ENCODE results near the gene PNMT. TPM values are rescaled to one million over a fixed set of nuclear protein-coding genes. Genes with fewer than 3 reads are reported as not detected.

The PNMT gene
- total and polyA plus RNA-seq, 2 of the 13 experiments (the other 11 are each of a cell fraction or from before 2014, with no cell fraction given) = 0.25 TPM; not detected in 1

DNA sequence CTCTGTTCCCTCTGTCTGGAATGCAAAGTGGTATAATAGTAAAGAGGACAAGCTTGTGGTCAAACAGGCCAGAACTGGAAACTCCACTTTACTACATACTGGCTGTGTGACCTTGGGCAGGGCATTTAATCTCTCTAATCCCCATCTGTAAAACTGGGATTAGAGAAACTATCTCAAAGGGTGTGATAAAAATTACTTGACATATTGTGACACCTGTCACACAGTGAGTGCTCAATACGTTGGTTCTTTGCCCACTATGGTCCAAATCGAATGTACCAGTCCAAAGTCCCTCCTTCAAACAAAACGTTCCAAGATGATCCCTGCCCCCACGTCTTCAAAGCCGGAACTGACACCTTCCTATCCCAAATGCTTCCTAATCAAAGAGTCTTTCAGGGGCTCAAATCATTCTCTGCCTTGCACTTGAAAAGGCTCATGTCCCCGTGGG lies 18.9 kb downstream of the PNMT start (continued):
- TF ChIP-seq, protein P1, sequence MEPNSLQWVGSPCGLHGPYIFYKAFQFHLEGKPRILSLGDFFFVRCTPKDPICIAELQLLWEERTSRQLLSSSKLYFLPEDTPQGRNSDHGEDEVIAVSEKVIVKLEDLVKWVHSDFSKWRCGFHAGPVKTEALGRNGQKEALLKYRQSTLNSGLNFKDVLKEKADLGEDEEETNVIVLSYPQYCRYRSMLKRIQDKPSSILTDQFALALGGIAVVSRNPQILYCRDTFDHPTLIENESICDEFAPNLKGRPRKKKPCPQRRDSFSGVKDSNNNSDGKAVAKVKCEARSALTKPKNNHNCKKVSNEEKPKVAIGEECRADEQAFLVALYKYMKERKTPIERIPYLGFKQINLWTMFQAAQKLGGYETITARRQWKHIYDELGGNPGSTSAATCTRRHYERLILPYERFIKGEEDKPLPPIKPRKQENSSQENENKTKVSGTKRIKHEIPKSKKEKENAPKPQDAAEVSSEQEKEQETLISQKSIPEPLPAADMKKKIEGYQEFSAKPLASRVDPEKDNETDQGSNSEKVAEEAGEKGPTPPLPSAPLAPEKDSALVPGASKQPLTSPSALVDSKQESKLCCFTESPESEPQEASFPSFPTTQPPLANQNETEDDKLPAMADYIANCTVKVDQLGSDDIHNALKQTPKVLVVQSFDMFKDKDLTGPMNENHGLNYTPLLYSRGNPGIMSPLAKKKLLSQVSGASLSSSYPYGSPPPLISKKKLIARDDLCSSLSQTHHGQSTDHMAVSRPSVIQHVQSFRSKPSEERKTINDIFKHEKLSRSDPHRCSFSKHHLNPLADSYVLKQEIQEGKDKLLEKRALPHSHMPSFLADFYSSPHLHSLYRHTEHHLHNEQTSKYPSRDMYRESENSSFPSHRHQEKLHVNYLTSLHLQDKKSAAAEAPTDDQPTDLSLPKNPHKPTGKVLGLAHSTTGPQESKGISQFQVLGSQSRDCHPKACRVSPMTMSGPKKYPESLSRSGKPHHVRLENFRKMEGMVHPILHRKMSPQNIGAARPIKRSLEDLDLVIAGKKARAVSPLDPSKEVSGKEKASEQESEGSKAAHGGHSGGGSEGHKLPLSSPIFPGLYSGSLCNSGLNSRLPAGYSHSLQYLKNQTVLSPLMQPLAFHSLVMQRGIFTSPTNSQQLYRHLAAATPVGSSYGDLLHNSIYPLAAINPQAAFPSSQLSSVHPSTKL (CRISPR knock-in tag; IDR thresholded peaks at IDR 0.05) = peak; percentile 75
- TF ChIP-seq ARNT2 (CRISPR knock-in tag; IDR thresholded peaks at IDR 0.05; ENCODE audit: low read depth) (no peak; the same call in 1 of the 2 replicates), ZNF556 (CRISPR knock-in tag; IDR thresholded peaks at IDR 0.05; ENCODE audit: borderline replicate concordance) (no peak), TOPORS (CRISPR knock-in tag; IDR thresholded peaks at IDR 0.05) (no peak), ZNF839 (CRISPR knock-in tag; IDR thresholded peaks at IDR 0.05; ENCODE audit: borderline replicate concordance) (no peak), TAF1 (CRISPR knock-in tag; IDR thresholded peaks at IDR 0.05) (no peak), REL (CRISPR knock-in tag; conservative IDR thresholded peaks at IDR 0.05) (no peak), ZNF557 (CRISPR knock-in tag; IDR thresholded peaks at IDR 0.05) (0 out of 2 replicates have a peak, but pooled peaks have one; percentile 20), FOXJ3 (CRISPR knock-in tag; IDR thresholded peaks at IDR 0.05; ENCODE audit: borderline replicate concordance) (no peak), SALL1 (CRISPR knock-in tag; IDR thresholded peaks at IDR 0.05) (no peak; the same call in 1 of the 2 replicates), ZFP36 (IDR thresholded peaks at IDR 0.05; ENCODE audit: borderline replicate concordance, low read depth, low read length, partially characterized antibody) (no peak), ZNF746 (CRISPR knock-in tag; IDR thresholded peaks at IDR 0.05) (no peak), ZNF451 (CRISPR knock-in tag; IDR thresholded peaks at IDR 0.05) (no peak), BCL6 (CRISPR knock-in tag; IDR thresholded peaks at IDR 0.05) (peak; percentile 41; the same call in 1 of the 2 replicates), ZNF550 (CRISPR knock-in tag; IDR thresholded peaks at IDR 0.05; ENCODE audit: borderline replicate concordance) (no peak), ZSCAN25 (CRISPR knock-in tag; IDR thresholded peaks at IDR 0.05) (no peak; the same call in 1 of the 2 replicates), ATRX (CRISPR knock-in tag; IDR thresholded peaks at IDR 0.05; ENCODE audit: borderline replicate concordance) (no peak), ZKSCAN1 (IDR thresholded peaks at IDR 0.05; ENCODE audit: low read length) (no peak), HES4 (CRISPR knock-in tag; IDR thresholded peaks at IDR 0.05; ENCODE audit: borderline replicate concordance) (no peak), ASH2L (IDR thresholded peaks at IDR 0.05; ENCODE audit: insufficient read length, low read depth, low read length) (no peak), TOE1 (CRISPR knock-in tag; IDR thresholded peaks at IDR 0.05) (0 out of 2 replicates have a peak, but pooled peaks have one; percentile 20), HNF4A (CRISPR knock-in tag; IDR thresholded peaks at IDR 0.05) (peak; percentile 95), KDM5B (CRISPR knock-in tag; IDR thresholded peaks at IDR 0.05; ENCODE audit: borderline replicate concordance) (no peak), ZNF441 (CRISPR knock-in tag; IDR thresholded peaks at IDR 0.05; ENCODE audit: borderline replicate concordance) (no peak; the same call in 1 of the 2 replicates), PHF21A (CRISPR knock-in tag; IDR thresholded peaks at IDR 0.05) (peak; percentile 52)
- TF ChIP-seq, protein P2, sequence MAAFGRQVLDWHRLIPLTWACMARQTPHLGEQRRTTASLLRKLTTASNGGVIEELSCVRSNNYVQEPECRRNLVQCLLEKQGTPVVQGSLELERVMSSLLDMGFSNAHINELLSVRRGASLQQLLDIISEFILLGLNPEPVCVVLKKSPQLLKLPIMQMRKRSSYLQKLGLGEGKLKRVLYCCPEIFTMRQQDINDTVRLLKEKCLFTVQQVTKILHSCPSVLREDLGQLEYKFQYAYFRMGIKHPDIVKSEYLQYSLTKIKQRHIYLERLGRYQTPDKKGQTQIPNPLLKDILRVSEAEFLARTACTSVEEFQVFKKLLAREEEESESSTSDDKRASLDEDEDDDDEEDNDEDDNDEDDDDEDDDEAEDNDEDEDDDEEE (CRISPR knock-in tag; IDR thresholded peaks at IDR 0.05) = no peak
- TF ChIP-seq, protein P3, sequence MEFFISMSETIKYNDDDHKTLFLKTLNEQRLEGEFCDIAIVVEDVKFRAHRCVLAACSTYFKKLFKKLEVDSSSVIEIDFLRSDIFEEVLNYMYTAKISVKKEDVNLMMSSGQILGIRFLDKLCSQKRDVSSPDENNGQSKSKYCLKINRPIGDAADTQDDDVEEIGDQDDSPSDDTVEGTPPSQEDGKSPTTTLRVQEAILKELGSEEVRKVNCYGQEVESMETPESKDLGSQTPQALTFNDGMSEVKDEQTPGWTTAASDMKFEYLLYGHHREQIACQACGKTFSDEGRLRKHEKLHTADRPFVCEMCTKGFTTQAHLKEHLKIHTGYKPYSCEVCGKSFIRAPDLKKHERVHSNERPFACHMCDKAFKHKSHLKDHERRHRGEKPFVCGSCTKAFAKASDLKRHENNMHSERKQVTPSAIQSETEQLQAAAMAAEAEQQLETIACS (CRISPR knock-in tag; IDR thresholded peaks at IDR 0.05) = no peak
